Astrocyte (in vitro differentiated cells and primary cell): ENCODE measurements around the gene PDZK1. TPM values are rescaled to one million over a fixed set of nuclear protein-coding genes. Genes with fewer than 3 reads are reported as not detected.
"Not testable (repeated sequence)": the region's sequence is repeated elsewhere in the genome, so short reads cannot be mapped to it uniquely, and the experiment has no call there.

ENCODE experiments used
- DNase-seq: peaks from one replicate; pipeline ENCODE4 v3.0.0-alpha.2; 2010; ENCODE audit warnings: low read depth
- FAIRE-seq: peaks from 2 replicates; lab custom pipeline; 2011; peaks lifted over from hg19 to GRCh38; lab: Jason Lieb, UNC
- H2AFZ ChIP-seq: 2 replicates; pipeline ENCODE4 v1.6.0; 2012; ENCODE audit warnings: low read depth, low read length, inconsistent platforms
- H3K27ac ChIP-seq: 2 replicates; pipeline ENCODE4 v1.5.1; 2011; ENCODE audit warnings: low read depth, low read length, inconsistent platforms
- H3K27me3 ChIP-seq: 2 replicates; pipeline ENCODE4 v1.6.0; 2011; ENCODE audit warnings: low read length, inconsistent platforms; ENCODE audit not compliant: insufficient read depth
- H3K36me3 ChIP-seq: 2 replicates; pipeline ENCODE4 v1.5.1; 2011; ENCODE audit warnings: low read length, inconsistent platforms; ENCODE audit not compliant: insufficient read depth
- H3K4me1 ChIP-seq: 2 replicates; pipeline ENCODE4 v1.5.1; 2011; ENCODE audit warnings: low read length, inconsistent platforms; ENCODE audit not compliant: insufficient read depth
- H3K4me2 ChIP-seq: 2 replicates; pipeline ENCODE4 v1.6.0; 2012; ENCODE audit warnings: low read length, inconsistent platforms
- H3K4me3 ChIP-seq: 2 replicates; pipeline ENCODE4 v1.5.1; 2011; ENCODE audit warnings: low read depth, mild to moderate bottlenecking, low read length, inconsistent platforms; ENCODE audit not compliant: insufficient read depth
- H3K79me2 ChIP-seq: 2 replicates; pipeline ENCODE4 v1.6.0; 2012; ENCODE audit warnings: mild to moderate bottlenecking, low read length, inconsistent platforms; ENCODE audit not compliant: insufficient read depth
- H3K9ac ChIP-seq: 2 replicates; pipeline ENCODE4 v1.6.0; 2012; ENCODE audit warnings: mild to moderate bottlenecking, low read length, inconsistent platforms
- H3K9me3 ChIP-seq: 2 replicates; pipeline ENCODE4 v1.5.1; 2012; ENCODE audit warnings: low read depth, mild to moderate bottlenecking, low read length, inconsistent platforms; ENCODE audit not compliant: insufficient read depth
- H4K20me1 ChIP-seq: 2 replicates; pipeline ENCODE4 v1.6.0; 2012; ENCODE audit warnings: low read length, inconsistent platforms; ENCODE audit not compliant: insufficient read depth
- H3K27ac Mint-ChIP-seq: one replicate; pipeline ENCODE4 v1.8.0; 2021; ENCODE audit warnings: mild to moderate bottlenecking, mixed read lengths; ENCODE audit not compliant: unreplicated experiment
- H3K27me3 Mint-ChIP-seq: one replicate; pipeline ENCODE4 v1.8.0; 2021; ENCODE audit warnings: low read depth, mixed read lengths; ENCODE audit not compliant: unreplicated experiment
- H3K36me3 Mint-ChIP-seq: one replicate; pipeline ENCODE4 v1.8.0; 2021; ENCODE audit warnings: low read depth, mixed read lengths; ENCODE audit not compliant: unreplicated experiment
- H3K4me1 Mint-ChIP-seq: one replicate; pipeline ENCODE4 v1.8.0; 2021; ENCODE audit warnings: low read depth, mixed read lengths; ENCODE audit not compliant: unreplicated experiment
- H3K4me3 Mint-ChIP-seq: one replicate; pipeline ENCODE4 v1.8.0; 2021; ENCODE audit warnings: mild to moderate bottlenecking, moderate library complexity, mixed read lengths; ENCODE audit not compliant: unreplicated experiment
- H3K9me3 Mint-ChIP-seq: one replicate; pipeline ENCODE4 v1.8.0; 2021; ENCODE audit warnings: mild to moderate bottlenecking, mixed read lengths; ENCODE audit not compliant: unreplicated experiment
- EZH2 ChIP-seq: IDR thresholded peaks from 2 replicates; pipeline ENCODE4 v1.6.1; 2012; ENCODE audit warnings: mild to moderate bottlenecking, low read length, inconsistent platforms; ENCODE audit not compliant: insufficient read depth
- total RNA-seq: library from RNA; stranded (reverse); gene quantifications from 2 replicates; pipeline ENCODE4 v1.2.1, GENCODE V29; 2021
- TF ChIP-seq, protein P1 (sequence below): IDR thresholded peaks from 2 replicates; pipeline ENCODE4 v1.5.1; 2011; ENCODE audit warnings: low read depth, mild to moderate bottlenecking, inconsistent platforms, low read length, moderate library complexity; ENCODE audit not compliant: insufficient read depth

PDZK1 gene
- total RNA-seq, 1 donor from 2014 or later: 0.68 TPM

DNA sequence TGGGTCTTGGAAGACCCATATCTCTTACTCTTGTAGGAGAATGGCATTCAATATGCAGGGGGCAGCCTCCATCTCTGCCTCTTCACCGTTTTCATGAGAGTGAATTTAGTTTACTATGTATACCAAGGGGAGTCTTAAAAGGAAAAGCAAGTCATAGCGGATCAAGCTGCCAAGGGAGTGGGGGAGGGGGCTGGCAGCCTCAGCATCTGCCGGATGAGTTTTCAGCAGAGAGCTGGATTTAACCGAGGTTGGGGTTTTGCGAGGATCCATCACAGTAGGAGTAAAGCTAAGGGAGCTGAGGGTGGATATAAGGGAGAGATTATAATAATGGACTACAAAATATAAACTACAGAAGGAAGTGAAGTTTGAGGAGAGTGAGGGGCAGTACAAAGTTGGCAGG lies 22.0 kb upstream of the PDZK1 start:
- Mint-ChIP-seq H3K36me3 (peaks cover 10% of the 10 kb centered on the region), H3K27ac (no peak overlapping the region), H3K9me3 (no peaks in the 10 kb centered on the region), H3K27me3 (no peaks in the 10 kb centered on the region), H3K4me1 (peaks cover 4% of the 10 kb centered on the region), H3K4me3 (no peak overlapping the region)
- FAIRE-seq (no peak), DNase-seq (no peak)
- Histone ChIP-seq H2AFZ (no peak overlapping the region), H3K36me3 (no peaks in the 10 kb centered on the region), H3K27ac (no peak overlapping the region), H3K9me3 (no peaks in the 10 kb centered on the region), H3K4me2 (no peak overlapping the region), H3K9ac (no peak overlapping the region), H3K4me3 (no peak overlapping the region), H3K27me3 (no peaks in the 10 kb centered on the region), H3K4me1 (no peaks in the 10 kb centered on the region), H3K79me2 (no peaks in the 10 kb centered on the region), H4K20me1 (no peaks in the 10 kb centered on the region)
- TF ChIP-seq EZH2: no peak
- TF ChIP-seq, protein P1, sequence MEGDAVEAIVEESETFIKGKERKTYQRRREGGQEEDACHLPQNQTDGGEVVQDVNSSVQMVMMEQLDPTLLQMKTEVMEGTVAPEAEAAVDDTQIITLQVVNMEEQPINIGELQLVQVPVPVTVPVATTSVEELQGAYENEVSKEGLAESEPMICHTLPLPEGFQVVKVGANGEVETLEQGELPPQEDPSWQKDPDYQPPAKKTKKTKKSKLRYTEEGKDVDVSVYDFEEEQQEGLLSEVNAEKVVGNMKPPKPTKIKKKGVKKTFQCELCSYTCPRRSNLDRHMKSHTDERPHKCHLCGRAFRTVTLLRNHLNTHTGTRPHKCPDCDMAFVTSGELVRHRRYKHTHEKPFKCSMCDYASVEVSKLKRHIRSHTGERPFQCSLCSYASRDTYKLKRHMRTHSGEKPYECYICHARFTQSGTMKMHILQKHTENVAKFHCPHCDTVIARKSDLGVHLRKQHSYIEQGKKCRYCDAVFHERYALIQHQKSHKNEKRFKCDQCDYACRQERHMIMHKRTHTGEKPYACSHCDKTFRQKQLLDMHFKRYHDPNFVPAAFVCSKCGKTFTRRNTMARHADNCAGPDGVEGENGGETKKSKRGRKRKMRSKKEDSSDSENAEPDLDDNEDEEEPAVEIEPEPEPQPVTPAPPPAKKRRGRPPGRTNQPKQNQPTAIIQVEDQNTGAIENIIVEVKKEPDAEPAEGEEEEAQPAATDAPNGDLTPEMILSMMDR: no peak

DNA sequence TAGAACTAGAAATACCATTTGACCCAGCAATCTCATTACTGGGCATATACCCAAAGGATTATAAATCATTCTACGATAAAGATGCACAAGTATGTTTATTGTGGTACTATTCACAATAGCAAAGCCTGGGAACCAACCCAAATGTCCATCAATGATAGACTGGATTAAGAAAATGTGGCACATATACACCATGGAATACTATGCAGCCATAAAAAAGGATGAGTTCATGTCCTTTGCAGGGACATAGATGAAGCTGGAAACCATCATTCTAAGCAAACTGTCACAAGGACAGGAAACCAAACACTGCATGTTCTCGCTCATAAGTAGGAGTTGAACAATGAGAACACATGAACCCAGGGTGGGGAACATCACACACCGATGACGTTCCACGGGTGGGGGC lies 19.0 kb upstream of the PDZK1 start:
- not testable (repeated sequence) for H3K79me2 ChIP-seq, H3K9ac ChIP-seq, H3K9me3 Mint-ChIP-seq, H3K27me3 Mint-ChIP-seq, H3K27ac ChIP-seq, H2AFZ ChIP-seq, H3K27ac Mint-ChIP-seq, H3K4me2 ChIP-seq, H3K4me3 Mint-ChIP-seq, H3K36me3 Mint-ChIP-seq, H3K4me1 Mint-ChIP-seq, H3K4me1 ChIP-seq, FAIRE-seq, H3K4me3 ChIP-seq, DNase-seq, H3K36me3 ChIP-seq, H3K27me3 ChIP-seq, H3K9me3 ChIP-seq, H4K20me1 ChIP-seq

DNA sequence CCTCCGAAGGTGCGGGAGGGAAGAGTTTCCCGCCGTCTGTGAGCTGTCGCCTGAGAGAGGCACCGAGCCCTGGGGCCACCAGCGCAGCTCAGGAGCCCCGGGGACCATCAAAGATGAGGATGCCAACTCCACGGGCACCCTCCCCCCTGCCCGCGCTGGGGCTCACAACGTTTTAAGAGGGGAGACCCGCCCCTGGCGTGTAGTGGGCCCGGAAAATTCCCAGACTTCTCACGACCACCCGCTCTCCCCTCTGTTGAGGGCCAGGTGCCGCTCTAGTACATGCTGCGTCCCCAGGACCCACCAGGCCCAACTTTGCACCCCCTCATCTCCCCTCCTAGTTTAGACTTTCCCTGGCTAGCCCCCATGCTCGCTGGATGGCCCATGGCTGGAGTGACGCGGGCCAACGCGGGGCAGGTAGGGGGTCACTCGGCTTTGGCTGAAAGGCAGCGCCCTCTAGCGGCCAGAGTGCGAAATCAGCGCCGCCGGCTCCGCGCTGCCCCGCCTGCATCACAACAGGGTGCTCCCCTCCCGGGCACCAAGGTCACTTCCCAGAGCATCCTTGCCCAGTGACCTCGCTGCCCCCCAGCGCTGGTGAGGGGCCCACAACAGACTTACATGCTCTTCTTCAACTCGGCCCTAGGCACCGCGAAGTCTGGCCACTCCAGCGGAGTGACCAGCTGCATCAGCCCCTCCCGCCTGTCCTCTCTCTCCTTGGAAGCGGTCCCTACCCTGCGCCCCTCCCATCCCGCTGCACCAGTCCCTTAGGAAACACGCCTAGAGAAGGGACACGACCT lies 13.9 kb upstream of the PDZK1 start:
- no peak for FAIRE-seq
- peak overlapping the region; percentile 49 for H3K4me3 ChIP-seq
- no peak for DNase-seq

More for the DNA sequence above, 13.9 kb upstream of the PDZK1 start:
- no peaks in the 10 kb centered on the region for H3K79me2 ChIP-seq
- no peaks in the 10 kb centered on the region for H3K27me3 Mint-ChIP-seq
- TF ChIP-seq EZH2: no peak
- TF ChIP-seq, protein P1: peak; percentile 59
- H2AFZ ChIP-seq: peak overlapping the region; percentile 86
- peak overlapping the region; percentile 84 for H3K27ac ChIP-seq
- no peaks in the 10 kb centered on the region for H3K36me3 Mint-ChIP-seq
- peak overlapping the region; percentile 47 for H3K4me3 Mint-ChIP-seq
- no peaks in the 10 kb centered on the region for H3K36me3 ChIP-seq
- H3K4me1 Mint-ChIP-seq: peaks cover 19% of the 10 kb centered on the region
- peaks cover 14% of the 10 kb centered on the region for H3K4me1 ChIP-seq
- peak overlapping the region; percentile 47 for H3K27ac Mint-ChIP-seq
- H3K9me3 ChIP-seq: no peaks in the 10 kb centered on the region
- no peaks in the 10 kb centered on the region for H3K27me3 ChIP-seq
- no peaks in the 10 kb centered on the region for H3K9me3 Mint-ChIP-seq
- H3K4me2 ChIP-seq: peak overlapping the region; percentile 89
- H4K20me1 ChIP-seq: no peaks in the 10 kb centered on the region
- H3K9ac ChIP-seq: peak overlapping the region; percentile 81
